Measurements from ENCODE around the gene RALA.

DNA sequence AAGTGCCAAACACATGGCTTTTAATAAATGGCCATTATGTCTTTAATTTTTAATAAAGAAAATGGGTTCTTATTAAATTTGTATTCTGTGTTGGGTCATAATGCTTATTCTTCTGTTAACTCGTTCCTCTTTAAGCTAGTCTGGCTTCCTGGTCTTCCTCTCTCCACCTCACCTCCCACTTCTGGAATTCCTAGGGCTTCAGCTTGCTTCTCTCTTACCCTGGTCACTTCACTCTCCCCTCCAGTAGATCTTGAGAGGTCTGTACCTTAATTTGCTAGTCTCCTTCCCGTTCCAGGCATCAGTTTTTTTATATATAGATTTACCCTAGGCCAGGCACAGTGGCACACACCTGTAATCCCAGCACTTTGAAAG is 111.2 kb downstream of the RALA start:
- TF ChIP-seq POLR2A (IDR thresholded peaks at IDR 0.05; ENCODE audit: low read length) (no peak), GATA1 (IDR thresholded peaks at IDR 0.05; ENCODE audit: low read depth, low read length) (no peak)
